Left ventricle myocardium inferior (tissue), 1 donor: Measurements from ENCODE around the gene FAM78B. TPM values are rescaled to one million over a fixed set of nuclear protein-coding genes. Genes with fewer than 3 reads are reported as not detected.
A peak's percentile ranks its signal among the peaks of the same experiment; 100 is the strongest.

ENCODE experiments used
- DNase-seq: peaks from one replicate; pipeline ENCODE4 v3.0.0-alpha.2; 2020
- H3K27ac ChIP-seq: fragments of 200-600 bp; replicated peaks from 2 replicates; pipeline ENCODE4 v1.8.0; 2021
- H3K27me3 ChIP-seq: fragments of 200-600 bp; 2 replicates; pipeline ENCODE4 v1.8.0; 2021; ENCODE audit warnings: low read depth
- H3K36me3 ChIP-seq: fragments of 200-600 bp; 2 replicates; pipeline ENCODE4 v1.8.0; 2021
- H3K4me1 ChIP-seq: fragments of 200-600 bp; 2 replicates; pipeline ENCODE4 v1.8.0; 2021
- H3K4me3 ChIP-seq: fragments of 200-600 bp; 2 replicates; pipeline ENCODE4 v1.8.0; 2021; ENCODE audit warnings: mild to moderate bottlenecking, moderate library complexity
- H3K9me3 ChIP-seq: fragments of 200-600 bp; replicated peaks from 2 replicates; pipeline ENCODE4 v1.8.0; 2021
- intact Hi-C: fragments of 100-400 bp; cut with micrococcal nuclease; formaldehyde crosslinking; loops from one replicate; pipeline ENCODE4 v1.11.0; 2022
- long read RNA-seq: library from polyadenylated mRNA; unstranded; transcript quantifications from one replicate; pipeline ENCODE4 v2.0.0, GENCODE V29; 2021
- total RNA-seq: library from RNA; stranded (reverse); fragmentation: NEBNext Ultra II Directional; extraction: Animal tissue kit (Norgen Biotek cat#: 25700); gene quantifications from one replicate; pipeline ENCODE4 v1.2.1, GENCODE V29; 2021
- TF ChIP-seq, protein P1 (sequence below): fragments of 200-600 bp; IDR thresholded peaks from 2 replicates; pipeline ENCODE4 v1.8.0; 2021; ENCODE audit warnings: antibody characterized with exemption, mild to moderate bottlenecking, borderline replicate concordance
- donor health status: DM: no; HTN: yes; CAD: no; lungs with severe emphysema.

FAM78B gene, protein sequence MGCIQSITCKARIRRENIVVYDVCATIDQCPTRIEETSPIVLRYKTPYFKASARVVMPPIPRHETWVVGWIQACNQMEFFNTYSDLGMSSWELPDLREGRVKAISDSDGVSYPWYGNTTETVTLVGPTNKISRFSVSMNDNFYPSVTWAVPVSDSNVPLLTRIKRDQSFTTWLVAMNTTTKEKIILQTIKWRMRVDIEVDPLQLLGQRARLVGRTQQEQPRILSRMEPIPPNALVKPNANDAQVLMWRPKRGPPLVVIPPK
- total RNA-seq = 4.5 TPM
- long read RNA-seq, full-length matches to known transcripts = 5 of 7 reads
- long read RNA-seq, partial matches to known transcripts = 1 of 7 reads
- long read RNA-seq, other reads (novel, unspliced or antisense) = 1 of 7 reads

DNA sequence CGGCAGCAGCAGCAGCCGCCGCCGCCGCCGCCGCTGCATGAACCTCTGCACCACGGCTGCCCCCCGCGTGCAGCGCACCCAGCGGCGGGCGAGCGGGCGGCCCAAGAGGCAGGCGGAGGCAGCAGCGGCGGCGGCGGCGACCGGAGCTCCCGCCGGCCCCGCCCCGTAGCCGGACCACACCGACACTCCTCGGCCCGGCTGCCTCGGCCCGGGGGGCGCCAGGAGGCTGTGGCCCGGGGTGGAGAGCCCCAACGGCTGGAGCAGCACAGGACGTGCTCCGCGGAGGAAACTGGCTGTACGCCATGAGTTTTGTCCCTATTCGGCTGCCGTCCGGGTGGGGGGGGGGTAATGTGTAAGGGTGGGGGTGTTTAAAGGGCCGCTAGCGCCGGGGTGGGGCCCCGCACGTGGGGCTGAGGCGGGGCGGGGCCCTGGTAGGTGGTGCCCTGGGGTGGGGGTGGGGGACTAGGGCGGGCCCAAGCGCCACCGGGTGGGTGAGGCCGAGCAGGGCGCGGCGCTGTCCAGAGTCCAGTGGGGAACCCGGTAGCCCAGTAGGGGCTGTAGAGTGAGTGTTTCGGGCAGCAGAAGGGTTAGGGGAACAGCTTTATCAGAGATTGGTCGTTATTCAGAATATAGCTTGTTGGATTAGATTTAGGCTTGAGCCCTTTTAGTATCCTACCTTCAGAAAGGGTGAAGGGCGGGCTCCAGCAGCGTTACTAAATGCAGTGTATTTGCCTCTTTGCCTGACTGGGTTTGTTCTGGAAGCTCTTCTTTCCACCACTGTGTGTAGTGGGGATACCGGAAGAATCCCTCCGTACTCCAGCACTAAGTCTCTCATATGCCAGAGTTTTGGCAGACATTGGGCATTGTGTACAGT lies at the start of gene FAM78B:
TSS of gene FAM78B (minus strand) at position 304 of the 874 bp plus-strand sequence. CDS start 753 bp downstream, outside the sequence.
- H3K27me3 ChIP-seq = no peaks in the 10 kb centered on the region
- DNase-seq = peak; percentile 84
- peak within 1 kb of the TSS; percentile 76 for H3K4me3 ChIP-seq
- TF ChIP-seq, protein P1, sequence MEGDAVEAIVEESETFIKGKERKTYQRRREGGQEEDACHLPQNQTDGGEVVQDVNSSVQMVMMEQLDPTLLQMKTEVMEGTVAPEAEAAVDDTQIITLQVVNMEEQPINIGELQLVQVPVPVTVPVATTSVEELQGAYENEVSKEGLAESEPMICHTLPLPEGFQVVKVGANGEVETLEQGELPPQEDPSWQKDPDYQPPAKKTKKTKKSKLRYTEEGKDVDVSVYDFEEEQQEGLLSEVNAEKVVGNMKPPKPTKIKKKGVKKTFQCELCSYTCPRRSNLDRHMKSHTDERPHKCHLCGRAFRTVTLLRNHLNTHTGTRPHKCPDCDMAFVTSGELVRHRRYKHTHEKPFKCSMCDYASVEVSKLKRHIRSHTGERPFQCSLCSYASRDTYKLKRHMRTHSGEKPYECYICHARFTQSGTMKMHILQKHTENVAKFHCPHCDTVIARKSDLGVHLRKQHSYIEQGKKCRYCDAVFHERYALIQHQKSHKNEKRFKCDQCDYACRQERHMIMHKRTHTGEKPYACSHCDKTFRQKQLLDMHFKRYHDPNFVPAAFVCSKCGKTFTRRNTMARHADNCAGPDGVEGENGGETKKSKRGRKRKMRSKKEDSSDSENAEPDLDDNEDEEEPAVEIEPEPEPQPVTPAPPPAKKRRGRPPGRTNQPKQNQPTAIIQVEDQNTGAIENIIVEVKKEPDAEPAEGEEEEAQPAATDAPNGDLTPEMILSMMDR = peak; percentile 43
- H3K9me3 ChIP-seq = no peaks in the 10 kb centered on the region
- intact Hi-C loops = no loop called here
- peaks cover 27% of the 10 kb centered on the region for H3K4me1 ChIP-seq
- H3K27ac ChIP-seq = peak within 1 kb of the TSS; percentile 85
- H3K36me3 ChIP-seq = no peaks in the 10 kb centered on the region

DNA sequence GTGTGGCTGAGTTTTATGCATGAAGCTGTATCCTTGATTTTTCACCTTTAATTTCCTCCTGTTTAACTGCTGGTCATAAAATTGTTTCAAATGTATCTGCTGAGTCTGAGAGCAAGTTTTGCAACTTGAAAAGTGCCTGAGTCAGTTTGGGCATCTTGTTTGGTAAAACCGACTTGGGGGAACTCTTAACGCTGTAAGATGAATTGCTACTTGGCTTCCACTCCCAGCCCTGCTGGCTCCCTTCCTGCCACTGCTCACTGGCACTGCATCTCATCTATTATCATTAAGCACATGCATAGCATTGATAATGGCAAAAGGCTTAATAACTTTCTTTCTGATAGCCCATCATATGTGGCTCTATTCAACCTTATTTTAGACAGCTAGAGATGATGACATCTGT lies 35.7 kb upstream of the FAM78B start:
- no peaks in the 10 kb centered on the region for H3K9me3 ChIP-seq
- H3K27ac ChIP-seq = no peak overlapping the region
- H3K36me3 ChIP-seq = no peaks in the 10 kb centered on the region
- intact Hi-C loops = no loop called here
- no peaks in the 10 kb centered on the region for H3K27me3 ChIP-seq
- peaks cover 4% of the 10 kb centered on the region for H3K4me1 ChIP-seq
- no peak overlapping the region for H3K4me3 ChIP-seq
- TF ChIP-seq, protein P1 = no peak
- DNase-seq = no peak

DNA sequence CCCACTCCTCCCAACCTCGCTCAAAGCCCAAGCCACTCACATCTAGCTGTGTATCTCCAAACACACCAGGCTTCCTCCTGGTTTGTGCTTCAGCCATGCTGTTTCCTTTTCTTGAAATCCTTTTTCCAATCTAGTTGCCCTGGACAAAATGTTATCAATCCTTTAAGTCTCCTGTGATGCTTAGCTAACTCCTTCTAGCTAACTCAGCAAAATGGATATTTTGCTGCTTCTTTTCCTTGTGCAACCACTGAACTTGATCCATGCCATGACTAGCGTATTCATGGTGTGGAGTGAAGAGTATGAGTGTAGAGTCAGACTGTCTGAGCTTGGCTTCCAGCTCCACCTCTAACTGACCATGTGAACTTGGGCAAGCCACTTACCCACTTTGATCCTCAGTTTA lies 33.9 kb upstream of the FAM78B start:
- Histone ChIP-seq H3K36me3 (no peaks in the 10 kb centered on the region), H3K4me3 (no peak overlapping the region), H3K27ac (no peak overlapping the region), H3K27me3 (no peaks in the 10 kb centered on the region), H3K9me3 (no peaks in the 10 kb centered on the region), H3K4me1 (peaks cover 6% of the 10 kb centered on the region)
- intact Hi-C loops = no loop called here
- TF ChIP-seq, protein P1 = no peak
- no peak for DNase-seq

DNA sequence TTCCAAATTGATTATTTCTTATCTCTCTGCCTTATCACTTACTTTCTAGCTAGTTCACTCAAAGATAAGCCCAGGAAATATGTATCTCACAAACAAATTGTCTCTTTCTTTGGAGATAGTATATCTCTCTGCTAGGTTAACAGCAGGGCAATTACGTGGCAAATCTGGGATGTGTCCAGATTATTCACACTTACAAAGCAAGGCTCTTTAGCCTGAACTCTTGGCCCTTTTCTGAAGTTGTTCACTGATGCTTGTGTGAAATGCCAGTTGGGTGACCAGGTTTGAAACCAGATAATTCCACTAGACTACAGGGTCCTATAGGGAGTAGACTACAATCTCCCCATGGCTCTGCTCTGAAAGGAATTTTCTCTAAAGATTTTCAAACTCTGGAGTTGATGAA lies 30.8 kb upstream of the FAM78B start:
- no peak overlapping the region for H3K4me3 ChIP-seq
- no peaks in the 10 kb centered on the region for H3K9me3 ChIP-seq
- no peaks in the 10 kb centered on the region for H3K36me3 ChIP-seq
- no peaks in the 10 kb centered on the region for H3K27me3 ChIP-seq
- H3K4me1 ChIP-seq = peaks cover 6% of the 10 kb centered on the region
- H3K27ac ChIP-seq = no peak overlapping the region
- intact Hi-C loops = no loop called here
- no peak for DNase-seq
- TF ChIP-seq, protein P1 = no peak

DNA sequence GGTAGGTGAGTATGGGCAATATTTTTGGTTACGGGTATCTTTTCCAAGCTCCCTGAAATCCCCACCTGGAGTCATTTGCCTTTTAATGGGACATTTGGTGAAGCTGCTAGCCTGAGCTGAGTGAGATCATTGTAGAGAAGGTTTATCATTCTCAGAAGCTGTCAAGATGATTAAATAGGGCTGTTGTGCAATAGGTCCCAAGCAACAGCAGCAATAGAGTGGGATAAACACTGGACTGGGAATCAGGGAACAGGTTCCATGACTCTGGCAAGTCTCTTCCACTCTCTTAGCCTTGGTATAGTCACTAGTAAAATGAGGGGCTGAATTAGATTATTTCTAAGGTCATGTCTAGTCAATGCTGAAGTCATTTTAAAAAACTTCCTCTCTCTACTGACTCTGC lies 30.3 kb upstream of the FAM78B start:
- H3K4me1 ChIP-seq = peaks cover 6% of the 10 kb centered on the region
- no peak overlapping the region for H3K4me3 ChIP-seq
- no peaks in the 10 kb centered on the region for H3K36me3 ChIP-seq
- H3K27ac ChIP-seq = no peak overlapping the region
- TF ChIP-seq, protein P1 = no peak
- intact Hi-C loops = no loop called here
- H3K27me3 ChIP-seq = no peaks in the 10 kb centered on the region
- DNase-seq = no peak
- no peaks in the 10 kb centered on the region for H3K9me3 ChIP-seq
